Lower leg skin (tissue), 3 donors: ENCODE measurements around the gene SLC25A10.

Source experiments
- POLR2A ChIP-seq, 2 donors: fragments of 450-650 bp; IDR thresholded peaks; one replicate each; pipeline ENCODE4 v1.6.1; 2016 to 2017; ENCODE audit warnings: antibody characterized with exemption in 2 of 2, mild to moderate bottlenecking in 1 of 2, moderate library complexity in 1 of 2
- TF ChIP-seq, protein P1 (sequence below), 3 donors: fragments of 450-650 bp; IDR thresholded peaks; one replicate each; pipeline ENCODE4 v1.5.1; 2016; ENCODE audit warnings: antibody characterized with exemption in 3 of 3, mild to moderate bottlenecking in 3 of 3, moderate library complexity in 2 of 3

- TF ChIP-seq, protein P1, sequence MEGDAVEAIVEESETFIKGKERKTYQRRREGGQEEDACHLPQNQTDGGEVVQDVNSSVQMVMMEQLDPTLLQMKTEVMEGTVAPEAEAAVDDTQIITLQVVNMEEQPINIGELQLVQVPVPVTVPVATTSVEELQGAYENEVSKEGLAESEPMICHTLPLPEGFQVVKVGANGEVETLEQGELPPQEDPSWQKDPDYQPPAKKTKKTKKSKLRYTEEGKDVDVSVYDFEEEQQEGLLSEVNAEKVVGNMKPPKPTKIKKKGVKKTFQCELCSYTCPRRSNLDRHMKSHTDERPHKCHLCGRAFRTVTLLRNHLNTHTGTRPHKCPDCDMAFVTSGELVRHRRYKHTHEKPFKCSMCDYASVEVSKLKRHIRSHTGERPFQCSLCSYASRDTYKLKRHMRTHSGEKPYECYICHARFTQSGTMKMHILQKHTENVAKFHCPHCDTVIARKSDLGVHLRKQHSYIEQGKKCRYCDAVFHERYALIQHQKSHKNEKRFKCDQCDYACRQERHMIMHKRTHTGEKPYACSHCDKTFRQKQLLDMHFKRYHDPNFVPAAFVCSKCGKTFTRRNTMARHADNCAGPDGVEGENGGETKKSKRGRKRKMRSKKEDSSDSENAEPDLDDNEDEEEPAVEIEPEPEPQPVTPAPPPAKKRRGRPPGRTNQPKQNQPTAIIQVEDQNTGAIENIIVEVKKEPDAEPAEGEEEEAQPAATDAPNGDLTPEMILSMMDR (IDR thresholded peaks at IDR 0.05), result no peak
- TF ChIP-seq POLR2A (IDR thresholded peaks at IDR 0.05), result no peak
These were observed 6.4 kb upstream of the SLC25A10 start for GRCh38 chr17:81705518-81706231.
